Nephron (organoid): Measurements from ENCODE around the gene NCBP1.

Experiments used
- H3K27ac Mint-ChIP-seq, 3 experiments: 2 replicates each; pipeline ENCODE4 v1.8.0; 2020; ENCODE audit warnings: mixed read lengths in 3 of 3, mild to moderate bottlenecking in 2 of 3, moderate library complexity in 1 of 3
- H3K27me3 Mint-ChIP-seq: 2 replicates; pipeline ENCODE4 v1.8.0; 2021; ENCODE audit warnings: low read depth, mild to moderate bottlenecking, moderate library complexity, mixed read lengths
- H3K36me3 Mint-ChIP-seq: 2 replicates; pipeline ENCODE4 v1.8.0; 2020; ENCODE audit warnings: low read depth, mixed read lengths
- H3K4me1 Mint-ChIP-seq: 2 replicates; pipeline ENCODE4 v1.8.0; 2020; ENCODE audit warnings: mixed read lengths
- H3K4me3 Mint-ChIP-seq, 3 experiments: 2 replicates each; pipeline ENCODE4 v1.8.0; 2020; ENCODE audit warnings: mild to moderate bottlenecking in 3 of 3, mixed read lengths in 3 of 3, moderate library complexity in 2 of 3
- H3K9me3 Mint-ChIP-seq: 2 replicates; pipeline ENCODE4 v1.8.0; 2020; ENCODE audit warnings: mixed read lengths
- TF ChIP-seq, protein P1 (sequence below), 3 experiments: fragments of 200-600 bp; sonication (generic); IDR thresholded peaks; one replicate each; pipeline ENCODE4 v1.5.0; 2021; ENCODE audit warnings: antibody characterized with exemption in 3 of 3; ENCODE audit not compliant: unreplicated experiment in 3 of 3

The NCBP1 gene

GRCh38 chr9:97703437-97704344 lies 70.1 kb downstream of the NCBP1 start:
- no peaks in the 10 kb centered on the region for H3K36me3 Mint-ChIP-seq

DNA sequence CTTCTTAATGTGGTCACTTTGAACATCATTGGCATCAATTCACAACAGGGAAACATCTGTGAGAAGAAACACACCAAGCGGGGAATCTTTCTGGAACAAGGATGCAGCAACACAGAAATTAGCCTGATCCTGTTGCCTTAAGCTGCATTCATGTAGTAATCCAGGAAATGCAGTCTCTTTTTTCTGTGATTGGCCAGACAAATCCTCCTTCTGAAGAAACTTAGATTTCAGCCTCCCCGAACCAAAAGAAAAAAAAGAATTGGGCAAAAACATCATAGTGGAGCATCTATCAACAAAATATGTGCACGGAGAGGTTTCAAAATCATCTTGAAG lies 70.7 kb downstream of the NCBP1 start:
- Mint-ChIP-seq H3K4me1 (no peaks in the 10 kb centered on the region), H3K9me3 (no peaks in the 10 kb centered on the region), H3K27ac (peak overlapping the region in 1 of 3 experiments; percentile 90), H3K4me3 (no peak overlapping the region), H3K27me3 (peaks cover 52% of the 10 kb centered on the region), H3K36me3 (no peaks in the 10 kb centered on the region)
- TF ChIP-seq, protein P1, sequence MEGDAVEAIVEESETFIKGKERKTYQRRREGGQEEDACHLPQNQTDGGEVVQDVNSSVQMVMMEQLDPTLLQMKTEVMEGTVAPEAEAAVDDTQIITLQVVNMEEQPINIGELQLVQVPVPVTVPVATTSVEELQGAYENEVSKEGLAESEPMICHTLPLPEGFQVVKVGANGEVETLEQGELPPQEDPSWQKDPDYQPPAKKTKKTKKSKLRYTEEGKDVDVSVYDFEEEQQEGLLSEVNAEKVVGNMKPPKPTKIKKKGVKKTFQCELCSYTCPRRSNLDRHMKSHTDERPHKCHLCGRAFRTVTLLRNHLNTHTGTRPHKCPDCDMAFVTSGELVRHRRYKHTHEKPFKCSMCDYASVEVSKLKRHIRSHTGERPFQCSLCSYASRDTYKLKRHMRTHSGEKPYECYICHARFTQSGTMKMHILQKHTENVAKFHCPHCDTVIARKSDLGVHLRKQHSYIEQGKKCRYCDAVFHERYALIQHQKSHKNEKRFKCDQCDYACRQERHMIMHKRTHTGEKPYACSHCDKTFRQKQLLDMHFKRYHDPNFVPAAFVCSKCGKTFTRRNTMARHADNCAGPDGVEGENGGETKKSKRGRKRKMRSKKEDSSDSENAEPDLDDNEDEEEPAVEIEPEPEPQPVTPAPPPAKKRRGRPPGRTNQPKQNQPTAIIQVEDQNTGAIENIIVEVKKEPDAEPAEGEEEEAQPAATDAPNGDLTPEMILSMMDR (IDR thresholded peaks at IDR 0.05; ENCODE audit: unreplicated experiment in 3 of 3): no peak

More at GRCh38 chr9:97703437-97704344, 70.1 kb downstream of the NCBP1 start:
- TF ChIP-seq, protein P1 (IDR thresholded peaks at IDR 0.05; ENCODE audit: unreplicated experiment in 3 of 3): no peak
- no peaks in the 10 kb centered on the region for H3K9me3 Mint-ChIP-seq
- peaks cover 50% of the 10 kb centered on the region for H3K27me3 Mint-ChIP-seq
- H3K4me3 Mint-ChIP-seq: no peak overlapping the region
- H3K27ac Mint-ChIP-seq: peak overlapping the region in 1 of 3 experiments; percentile 90
- no peaks in the 10 kb centered on the region for H3K4me1 Mint-ChIP-seq

DNA sequence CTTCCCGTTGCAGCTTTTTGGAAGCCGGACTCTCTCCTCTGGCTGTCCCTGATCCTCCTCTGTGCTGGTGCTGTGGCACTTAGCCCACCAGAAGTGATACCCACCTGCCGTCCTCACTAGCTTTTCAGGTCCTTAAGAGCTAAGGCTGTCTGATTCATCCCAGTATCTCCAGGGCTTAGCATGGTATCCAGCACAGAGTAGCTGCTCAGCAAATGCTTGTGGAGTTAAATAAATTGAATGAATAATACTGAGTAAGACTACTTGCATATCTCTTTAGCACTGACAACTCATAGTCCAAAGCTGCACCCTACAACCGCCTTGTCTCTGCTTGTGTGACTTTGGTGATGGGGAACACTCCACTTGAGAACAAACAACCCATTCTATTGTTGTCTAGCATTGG lies 71.2 kb downstream of the NCBP1 start:
- peaks cover 51% of the 10 kb centered on the region for H3K27me3 Mint-ChIP-seq
- H3K27ac Mint-ChIP-seq: peak overlapping the region in 1 of 3 experiments; percentile 36
- H3K36me3 Mint-ChIP-seq: no peaks in the 10 kb centered on the region
- H3K4me3 Mint-ChIP-seq: no peak overlapping the region
- no peaks in the 10 kb centered on the region for H3K9me3 Mint-ChIP-seq
- TF ChIP-seq, protein P1 (IDR thresholded peaks at IDR 0.05; ENCODE audit: unreplicated experiment in 3 of 3): no peak
- no peaks in the 10 kb centered on the region for H3K4me1 Mint-ChIP-seq

DNA sequence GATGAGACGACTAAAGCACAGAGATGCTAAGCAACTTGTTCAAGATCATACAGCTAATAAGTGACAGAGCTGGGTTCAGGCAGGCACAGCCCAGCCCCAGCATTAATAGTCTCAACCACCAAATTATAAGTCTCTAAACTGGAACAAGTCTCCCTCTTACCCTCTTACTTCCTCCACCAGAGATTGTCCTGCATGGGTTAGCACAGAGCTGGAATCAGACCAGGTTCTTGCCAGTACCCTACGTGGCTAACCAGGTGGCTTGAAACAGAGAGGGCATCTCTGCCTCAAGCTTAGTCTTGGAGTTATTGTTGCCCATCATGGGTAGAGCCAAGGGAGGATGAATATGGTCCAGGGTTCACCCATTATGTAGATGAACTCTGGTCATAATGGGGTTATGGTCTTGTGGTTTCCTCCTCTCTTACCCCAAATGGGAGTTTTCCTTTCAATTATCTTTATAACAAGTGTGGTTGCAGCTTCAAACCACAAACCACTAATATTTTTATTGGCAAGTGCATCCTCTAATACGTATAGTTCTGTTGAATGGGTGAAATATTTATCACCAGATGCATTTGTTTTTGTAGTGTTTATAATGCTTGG lies 71.8 kb downstream of the NCBP1 start:
- Mint-ChIP-seq H3K4me1 (no peaks in the 10 kb centered on the region), H3K27me3 (peaks cover 49% of the 10 kb centered on the region), H3K9me3 (no peaks in the 10 kb centered on the region), H3K36me3 (no peaks in the 10 kb centered on the region), H3K4me3 (no peak overlapping the region), H3K27ac (no peak overlapping the region)
- TF ChIP-seq, protein P1 (IDR thresholded peaks at IDR 0.05; ENCODE audit: unreplicated experiment in 3 of 3): no peak

DNA sequence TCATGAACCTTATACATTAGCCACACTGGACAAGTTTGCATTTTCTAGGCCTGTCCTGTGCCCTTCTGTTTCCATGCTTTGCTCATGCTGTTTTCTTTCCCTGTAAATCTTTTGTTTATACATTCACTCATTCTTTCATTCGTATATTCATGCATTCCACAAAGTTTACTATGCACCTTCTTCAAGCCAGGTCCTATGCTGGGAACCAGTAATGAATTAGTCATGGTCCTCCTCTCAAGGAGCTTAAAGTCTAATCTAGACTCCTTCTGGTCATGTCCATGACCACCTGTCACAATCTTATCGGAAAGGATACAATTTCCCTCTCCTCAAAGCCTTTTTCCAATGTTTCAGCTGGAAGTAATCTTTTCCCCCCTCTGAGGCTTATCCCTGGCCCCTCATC lies 72.6 kb downstream of the NCBP1 start:
- H3K27ac Mint-ChIP-seq: no peak overlapping the region
- no peaks in the 10 kb centered on the region for H3K9me3 Mint-ChIP-seq
- TF ChIP-seq, protein P1 (IDR thresholded peaks at IDR 0.05; ENCODE audit: unreplicated experiment in 3 of 3): no peak
- peaks cover 50% of the 10 kb centered on the region for H3K27me3 Mint-ChIP-seq
- H3K4me3 Mint-ChIP-seq: no peak overlapping the region
- H3K4me1 Mint-ChIP-seq: no peaks in the 10 kb centered on the region
- no peaks in the 10 kb centered on the region for H3K36me3 Mint-ChIP-seq
